HG02870 (cell line): ENCODE data around the gene CLDN2.
"Not testable (repeated sequence)": the region's sequence is repeated elsewhere in the genome, so short reads cannot be mapped to it uniquely, and the experiment has no call there.

Source experiments
- ATAC-seq: cut with Tn5 transposase; IDR thresholded peaks from one replicate; pipeline ENCODE4 v1.9.1; 2021; ENCODE audit warnings: mild to moderate bottlenecking, moderate library complexity; ENCODE audit not compliant: unreplicated experiment

The CLDN2 gene

DNA sequence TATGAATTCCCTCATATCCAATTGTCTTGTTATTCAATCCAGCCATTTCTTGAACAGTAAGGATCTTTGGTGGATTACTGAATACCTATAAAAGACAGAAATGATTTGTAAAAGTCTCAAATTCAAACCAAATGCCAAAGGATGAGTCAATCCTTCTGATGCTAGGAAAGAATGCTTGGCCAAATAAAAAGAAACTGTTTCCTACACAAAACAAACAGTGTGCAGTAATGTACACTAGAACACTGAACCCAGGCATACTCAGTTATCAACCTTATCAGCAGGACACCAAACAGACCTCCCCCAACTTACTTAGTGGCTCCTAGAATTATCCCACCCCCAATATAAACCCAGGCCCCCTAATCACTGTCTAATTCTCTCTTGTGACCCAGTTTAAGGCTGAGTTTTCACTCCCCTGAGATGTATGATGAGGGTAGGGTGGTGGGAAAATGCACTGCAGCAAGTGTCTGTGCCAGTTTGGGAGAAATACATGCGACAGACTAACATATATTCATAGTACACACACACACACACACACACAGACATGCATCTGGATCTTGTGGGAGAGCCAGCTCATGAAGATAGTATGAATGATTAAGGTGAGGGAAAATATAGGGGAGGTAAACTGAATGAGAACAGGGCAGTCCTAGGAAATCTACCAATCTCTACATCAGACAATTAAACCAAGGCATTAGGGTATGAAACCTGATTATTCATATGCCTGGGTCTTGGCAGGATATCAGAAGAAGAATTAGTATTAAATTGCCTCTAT is 35.0 kb downstream of the CLDN2 start:
- no peak for ATAC-seq

DNA sequence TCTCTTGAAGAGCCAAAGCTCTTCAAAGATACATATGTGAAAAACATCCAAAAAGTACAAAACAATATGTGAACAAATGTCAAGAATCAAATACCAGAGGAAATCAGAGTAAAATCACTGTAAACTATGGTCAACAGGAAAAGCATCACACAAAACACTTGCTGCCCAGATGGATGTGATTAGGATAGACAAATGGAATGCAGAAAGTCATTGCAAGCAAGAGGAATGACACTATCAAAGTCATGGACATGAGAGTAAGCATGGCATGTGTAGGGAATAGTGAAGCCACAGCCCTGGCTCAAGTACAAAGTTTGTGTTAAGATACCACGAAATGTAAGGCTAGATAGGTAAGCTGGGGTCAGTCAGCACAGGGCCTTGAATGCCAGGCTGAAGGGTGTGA is 37.7 kb downstream of the CLDN2 start:
- no peak for ATAC-seq

DNA sequence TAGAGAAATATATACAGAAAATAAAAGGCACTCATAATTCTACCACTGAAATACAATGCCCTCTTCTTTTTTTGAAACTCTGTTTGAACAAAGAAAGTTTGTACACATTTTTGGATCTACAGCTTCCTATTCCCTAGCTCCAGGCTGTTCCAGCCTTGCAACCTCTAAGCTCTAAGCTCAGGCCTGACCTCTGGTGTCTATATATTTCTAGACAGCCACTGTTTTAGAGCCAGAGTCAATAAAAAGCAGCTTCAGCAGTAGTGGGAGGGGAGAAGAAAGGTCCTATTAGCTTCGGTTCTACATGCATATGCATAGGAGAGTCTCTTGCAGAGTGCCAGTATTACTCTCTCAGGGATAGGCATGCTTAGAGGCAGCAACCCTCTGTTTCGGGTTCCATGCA is 39.7 kb downstream of the CLDN2 start:
- ATAC-seq = no peak

DNA sequence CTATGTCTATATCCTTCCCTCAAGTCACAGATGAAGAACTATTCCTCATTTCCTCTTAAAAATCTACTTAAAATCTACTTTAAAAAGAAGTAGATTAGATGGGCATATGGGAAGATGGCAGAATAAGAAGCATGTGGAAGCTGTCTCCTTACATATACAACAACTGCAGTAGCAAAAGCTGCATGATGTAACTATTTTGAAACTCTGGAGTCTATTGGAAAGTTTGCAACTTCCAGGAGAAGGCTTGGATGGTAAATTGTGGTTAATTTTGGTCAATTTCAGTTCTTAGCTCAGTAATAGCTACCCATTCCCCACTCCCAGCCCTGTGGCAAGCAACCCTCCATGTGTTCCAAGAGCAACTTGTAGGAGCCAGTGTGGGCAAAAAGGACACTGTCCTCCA is 42.9 kb downstream of the CLDN2 start:
- no peak for ATAC-seq

DNA sequence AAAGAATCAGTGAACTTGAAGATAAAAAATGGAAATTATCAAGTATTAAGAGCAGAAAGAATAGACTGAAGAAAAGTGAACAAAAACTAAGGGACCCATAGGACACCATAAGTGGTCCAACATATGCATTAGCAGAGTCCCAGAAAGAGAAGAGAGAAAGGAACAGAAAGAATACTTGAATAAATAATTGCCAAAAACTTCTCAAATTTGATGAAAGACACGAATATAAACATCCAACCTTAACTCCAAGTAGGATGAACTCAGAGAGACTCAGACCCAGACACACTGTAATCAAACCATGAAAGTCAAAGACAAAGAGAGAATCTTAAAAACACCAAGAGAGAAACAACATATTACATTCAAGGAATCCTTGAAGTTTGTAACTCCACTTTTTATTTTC is 44.1 kb downstream of the CLDN2 start:
- ATAC-seq = no peak

DNA sequence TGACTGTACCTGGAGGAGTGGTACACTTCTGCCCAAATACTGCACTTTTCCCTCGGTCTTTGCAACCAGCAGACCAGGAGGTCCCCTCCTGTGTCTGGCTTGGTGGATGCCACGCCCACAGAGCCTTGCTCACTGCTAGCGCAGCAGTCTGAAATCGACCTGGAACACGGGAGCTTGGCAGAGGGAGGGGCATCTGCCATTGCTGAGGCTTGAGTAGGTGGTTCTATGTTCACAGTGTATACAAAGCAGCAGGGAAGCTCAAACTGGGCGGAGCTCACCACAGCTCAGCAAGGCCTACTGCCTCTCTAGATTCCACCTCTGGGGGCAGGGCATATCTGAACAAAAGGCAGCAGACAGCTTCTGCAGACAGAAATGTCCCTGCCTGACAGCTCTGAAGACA is 46.3 kb downstream of the CLDN2 start:
- not testable (repeated sequence) for ATAC-seq

DNA sequence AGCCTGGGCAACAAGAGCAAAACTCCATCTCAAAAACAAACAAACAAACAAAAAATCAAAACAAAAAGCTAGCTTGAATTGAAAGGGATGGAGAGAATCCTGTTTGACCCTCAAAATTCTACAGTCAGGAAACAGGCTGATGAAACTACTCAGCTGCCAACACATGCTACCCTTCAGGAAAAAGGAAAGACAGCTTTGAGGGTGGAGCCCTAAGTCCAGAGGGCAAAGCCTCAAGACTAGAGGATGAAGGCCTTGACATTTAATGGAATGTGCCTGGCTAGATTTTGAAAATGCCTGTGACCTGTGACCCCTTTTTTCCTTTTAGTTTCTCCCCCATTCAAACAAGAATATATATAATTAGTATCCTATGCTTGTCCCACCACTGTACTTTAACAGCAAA is 52.7 kb downstream of the CLDN2 start:
- ATAC-seq = no peak

DNA sequence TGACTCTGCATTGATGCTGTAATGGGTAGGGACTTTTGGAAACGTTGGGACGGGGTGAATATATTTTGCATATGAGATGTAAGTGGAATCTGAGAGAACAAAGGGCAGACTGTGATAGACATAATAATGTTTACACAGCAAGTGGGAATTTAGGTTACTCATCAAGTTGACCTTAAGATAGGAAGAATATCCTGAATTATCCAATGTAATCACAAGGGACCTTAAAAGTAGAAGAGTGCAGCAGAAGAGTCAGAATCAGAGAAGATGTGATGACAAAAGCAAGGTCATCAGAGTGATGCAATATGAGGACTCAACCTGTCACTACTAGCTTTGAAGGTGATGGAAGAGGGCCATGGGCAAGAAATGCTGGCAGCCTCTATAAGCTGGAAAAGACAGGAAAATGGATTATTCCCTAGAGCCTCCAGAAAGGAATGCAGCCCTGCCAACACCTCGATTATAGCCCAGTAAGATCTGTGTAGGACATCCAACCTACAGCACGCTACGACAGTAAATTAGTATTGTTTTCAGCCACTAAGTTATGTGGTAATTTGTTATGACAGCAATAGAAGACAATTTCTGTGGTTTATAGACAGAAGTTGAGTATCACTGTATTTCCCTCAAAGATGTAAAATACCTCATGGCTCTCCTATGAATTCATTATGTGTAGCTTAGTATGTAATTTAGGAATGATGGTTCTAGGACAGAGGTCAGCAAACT is 53.4 kb downstream of the CLDN2 start:
- no peak for ATAC-seq

DNA sequence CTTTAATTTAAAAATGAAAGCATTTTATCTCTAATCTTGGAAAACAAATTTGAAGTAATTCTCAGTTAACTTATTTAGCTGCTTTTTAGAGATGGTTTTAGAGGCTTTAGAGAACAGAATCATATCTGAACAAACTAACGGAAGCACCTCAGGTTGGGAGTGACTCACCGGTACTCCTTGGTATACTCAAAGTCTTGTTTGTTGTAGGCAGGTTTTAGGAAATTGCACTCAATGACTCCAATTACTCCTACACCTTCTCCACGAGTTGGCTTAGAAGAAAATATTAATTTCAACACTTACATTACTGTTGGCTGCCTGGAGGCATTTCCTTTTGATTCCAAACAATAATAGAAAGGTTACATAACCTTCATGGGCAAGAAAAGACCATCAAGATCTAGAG is 56.2 kb downstream of the CLDN2 start:
- no peak for ATAC-seq
